ENCODE data around the gene DCDC2. TPM values are rescaled to one million over a fixed set of nuclear protein-coding genes. Genes with fewer than 3 reads are reported as not detected.
"Not testable (repeated sequence)": the region's sequence is repeated elsewhere in the genome, so short reads cannot be mapped to it uniquely, and the experiment has no call there.

The DCDC2 gene
- total RNA-seq, 1 donor from 2014 or later = 0.30 TPM

GRCh38 chr6:24391208-24391607 is 33.3 kb upstream of the DCDC2 start:
- H3K4me1 Mint-ChIP-seq = no peaks in the 10 kb centered on the region
- no peak for TF ChIP-seq CTCF (conservative IDR thresholded peaks at IDR 0.05)
- H3K27me3 Mint-ChIP-seq (ENCODE audit: low read depth) = no peaks in the 10 kb centered on the region
- no peak overlapping the region for H3K4me3 Mint-ChIP-seq
- no peaks in the 10 kb centered on the region for H3K9me3 Mint-ChIP-seq
- H3K27ac Mint-ChIP-seq (ENCODE audit: unreplicated experiment) = no peak overlapping the region
- no peak for DNase-seq (ENCODE audit: low read depth, low spot score)
- no peaks in the 10 kb centered on the region for H3K36me3 Mint-ChIP-seq (ENCODE audit: low read depth)

- no peak overlapping the region for H3K4me3 Mint-ChIP-seq
- no peak for DNase-seq (ENCODE audit: low read depth, low spot score)
- H3K9me3 Mint-ChIP-seq = no peaks in the 10 kb centered on the region
- H3K27ac Mint-ChIP-seq (ENCODE audit: unreplicated experiment) = peak overlapping the region; percentile 21
- no peaks in the 10 kb centered on the region for H3K27me3 Mint-ChIP-seq (ENCODE audit: low read depth)
- H3K36me3 Mint-ChIP-seq (ENCODE audit: low read depth) = no peaks in the 10 kb centered on the region
- H3K4me1 Mint-ChIP-seq = no peaks in the 10 kb centered on the region
- TF ChIP-seq CTCF (conservative IDR thresholded peaks at IDR 0.05) = no peak
These were observed 30.0 kb upstream of the DCDC2 start for GRCh38 chr6:24387818-24388217.

- H3K4me1 Mint-ChIP-seq = peaks cover 4% of the 10 kb centered on the region
- TF ChIP-seq CTCF (conservative IDR thresholded peaks at IDR 0.05) = no peak
- H3K9me3 Mint-ChIP-seq = no peaks in the 10 kb centered on the region
- H3K4me3 Mint-ChIP-seq = no peak overlapping the region
- H3K27me3 Mint-ChIP-seq (ENCODE audit: low read depth) = no peaks in the 10 kb centered on the region
- no peak for DNase-seq (ENCODE audit: low read depth, low spot score)
- no peaks in the 10 kb centered on the region for H3K36me3 Mint-ChIP-seq (ENCODE audit: low read depth)
- no peak overlapping the region for H3K27ac Mint-ChIP-seq (ENCODE audit: unreplicated experiment)
These were observed 27.8 kb upstream of the DCDC2 start for GRCh38 chr6:24385536-24386269.

- not testable (repeated sequence) for H3K36me3 Mint-ChIP-seq (ENCODE audit: low read depth); H3K4me3 Mint-ChIP-seq; DNase-seq (ENCODE audit: low read depth, low spot score); H3K9me3 Mint-ChIP-seq; H3K27ac Mint-ChIP-seq (ENCODE audit: unreplicated experiment); H3K4me1 Mint-ChIP-seq; H3K27me3 Mint-ChIP-seq (ENCODE audit: low read depth)
These were observed 26.7 kb upstream of the DCDC2 start for GRCh38 chr6:24384369-24385130.

GRCh38 chr6:24382891-24383494 is 25.1 kb upstream of the DCDC2 start:
- H3K27ac Mint-ChIP-seq (ENCODE audit: unreplicated experiment); H3K9me3 Mint-ChIP-seq; H3K36me3 Mint-ChIP-seq (ENCODE audit: low read depth); H3K4me1 Mint-ChIP-seq; H3K4me3 Mint-ChIP-seq; H3K27me3 Mint-ChIP-seq (ENCODE audit: low read depth); DNase-seq (ENCODE audit: low read depth, low spot score): not testable (repeated sequence)

GRCh38 chr6:24382220-24382540 is 24.3 kb upstream of the DCDC2 start:
- no peak for DNase-seq (ENCODE audit: low read depth, low spot score)
- Mint-ChIP-seq H3K36me3 (ENCODE audit: low read depth) (no peaks in the 10 kb centered on the region), H3K4me1 (peaks cover 4% of the 10 kb centered on the region), H3K9me3 (no peaks in the 10 kb centered on the region), H3K27ac (ENCODE audit: unreplicated experiment) (no peak overlapping the region), H3K27me3 (ENCODE audit: low read depth) (no peaks in the 10 kb centered on the region), H3K4me3 (no peak overlapping the region)
- TF ChIP-seq CTCF (conservative IDR thresholded peaks at IDR 0.05) = no peak
